ENCODE measurements around the gene LAG3.

GRCh38 chr12:6788972-6789924 is 16.9 kb downstream of the LAG3 start, which contains the start of gene CD4:
- no peak for TF ChIP-seq MAX (IDR thresholded peaks at IDR 0.05)
- no peak for TF ChIP-seq TAF1 (IDR thresholded peaks at IDR 0.05; ENCODE audit: low read depth)
- no peak for TF ChIP-seq EGR1 (IDR thresholded peaks at IDR 0.05)
- no peak for TF ChIP-seq REST (IDR thresholded peaks at IDR 0.05; ENCODE audit: low read depth)

Data from Ishikawa (cell line).